ENCODE measurements around the gene ADGRE2.
"Not testable (repeated sequence)": the region's sequence is repeated elsewhere in the genome, so short reads cannot be mapped to it uniquely, and the experiment has no call there.

The ADGRE2 gene

GRCh38 chr19:14783410-14783998, 5.1 kb upstream of the ADGRE2 start:
- DNase-seq, H3K9me3 Mint-ChIP-seq, ATAC-seq, H3K4me3 Mint-ChIP-seq, H3K27ac Mint-ChIP-seq: not testable (repeated sequence)
- peaks cover 28% of the 10 kb centered on the region for H3K4me1 Mint-ChIP-seq
- H3K27me3 Mint-ChIP-seq = peaks cover 53% of the 10 kb centered on the region

- Mint-ChIP-seq H3K27me3 (peaks cover 60% of the 10 kb centered on the region), H3K4me1 (peaks cover 28% of the 10 kb centered on the region), H3K4me3 (no peak overlapping the region), H3K27ac (peak overlapping the region in 1 of 2 donors; percentile 59), H3K9me3 (no peaks in the 10 kb centered on the region)
- no peak for ATAC-seq
- no peak for DNase-seq
Measured at GRCh38 chr19:14782626-14783409, 4.5 kb upstream of the ADGRE2 start.

- Mint-ChIP-seq H3K4me1 (peaks cover 28% of the 10 kb centered on the region), H3K27me3 (peaks cover 69% of the 10 kb centered on the region)
- H3K9me3 Mint-ChIP-seq, H3K27ac Mint-ChIP-seq, ATAC-seq, DNase-seq, H3K4me3 Mint-ChIP-seq: not testable (repeated sequence)
Measured at GRCh38 chr19:14781713-14782536, 3.6 kb upstream of the ADGRE2 start.

- H3K27me3 Mint-ChIP-seq = peaks cover 71% of the 10 kb centered on the region
- not testable (repeated sequence) for DNase-seq, H3K4me3 Mint-ChIP-seq, H3K9me3 Mint-ChIP-seq, H3K27ac Mint-ChIP-seq, ATAC-seq
- peaks cover 29% of the 10 kb centered on the region for H3K4me1 Mint-ChIP-seq
Measured at GRCh38 chr19:14780622-14781225, 2.4 kb upstream of the ADGRE2 start.

GRCh38 chr19:14779151-14779550, 791 bp upstream of the ADGRE2 start:
- H3K27me3 Mint-ChIP-seq = peaks cover 65% of the 10 kb centered on the region
- no peak overlapping the region for H3K4me3 Mint-ChIP-seq
- ATAC-seq = no peak
- no peaks in the 10 kb centered on the region for H3K9me3 Mint-ChIP-seq
- no peak overlapping the region for H3K27ac Mint-ChIP-seq
- peaks cover 21% of the 10 kb centered on the region for H3K4me1 Mint-ChIP-seq
- DNase-seq = no peak

- Mint-ChIP-seq H3K27me3 (peaks cover 69% of the 10 kb centered on the region), H3K4me1 (peaks cover 21% of the 10 kb centered on the region)
- not testable (repeated sequence) for H3K9me3 Mint-ChIP-seq, DNase-seq, ATAC-seq, H3K27ac Mint-ChIP-seq, H3K4me3 Mint-ChIP-seq
Measured at GRCh38 chr19:14777645-14778044, 715 bp downstream of the ADGRE2 start.

GRCh38 chr19:14775869-14776586, 2.3 kb downstream of the ADGRE2 start:
- peak overlapping the region; percentile 6 to 82 for H3K27ac Mint-ChIP-seq
- H3K9me3 Mint-ChIP-seq = no peaks in the 10 kb centered on the region
- H3K4me3 Mint-ChIP-seq = peak overlapping the region; percentile 57 to 72

GRCh38 chr19:14775326-14775725, 3.0 kb downstream of the ADGRE2 start:
- ATAC-seq, H3K27ac Mint-ChIP-seq, DNase-seq, H3K9me3 Mint-ChIP-seq: not testable (repeated sequence)
- Mint-ChIP-seq H3K4me1 (peaks cover 21% of the 10 kb centered on the region), H3K27me3 (peaks cover 63% of the 10 kb centered on the region), H3K4me3 (peak overlapping the region in 1 of 2 donors; percentile 72)

More at GRCh38 chr19:14775869-14776586, 2.3 kb downstream of the ADGRE2 start:
- no peak for ATAC-seq
- H3K4me1 Mint-ChIP-seq = peaks cover 21% of the 10 kb centered on the region
- DNase-seq = no peak
- peaks cover 69% of the 10 kb centered on the region for H3K27me3 Mint-ChIP-seq

GRCh38 chr19:14774373-14774772, 4.0 kb downstream of the ADGRE2 start:
- no peak overlapping the region for H3K27ac Mint-ChIP-seq
- H3K27me3 Mint-ChIP-seq = peaks cover 60% of the 10 kb centered on the region
- no peak for DNase-seq
- no peaks in the 10 kb centered on the region for H3K9me3 Mint-ChIP-seq
- H3K4me1 Mint-ChIP-seq = peaks cover 21% of the 10 kb centered on the region
- H3K4me3 Mint-ChIP-seq = no peak overlapping the region
- ATAC-seq = no peak

GRCh38 chr19:14773722-14774121, 4.6 kb downstream of the ADGRE2 start:
- peaks cover 53% of the 10 kb centered on the region for H3K27me3 Mint-ChIP-seq
- ATAC-seq = not testable (repeated sequence)

GRCh38 chr19:14772995-14773394, 5.4 kb downstream of the ADGRE2 start:
- no peak overlapping the region for H3K27ac Mint-ChIP-seq
- H3K4me1 Mint-ChIP-seq = peaks cover 21% of the 10 kb centered on the region
- no peak overlapping the region for H3K4me3 Mint-ChIP-seq
- DNase-seq (no peak), ATAC-seq (no peak)
- H3K27me3 Mint-ChIP-seq = peaks cover 46% of the 10 kb centered on the region
- no peaks in the 10 kb centered on the region for H3K9me3 Mint-ChIP-seq

More at GRCh38 chr19:14773722-14774121, 4.6 kb downstream of the ADGRE2 start:
- not testable (repeated sequence) for H3K9me3 Mint-ChIP-seq, H3K4me3 Mint-ChIP-seq, DNase-seq, H3K27ac Mint-ChIP-seq
- peaks cover 21% of the 10 kb centered on the region for H3K4me1 Mint-ChIP-seq

- H3K9me3 Mint-ChIP-seq = no peaks in the 10 kb centered on the region
- H3K4me3 Mint-ChIP-seq = no peak overlapping the region
- peaks cover 21% of the 10 kb centered on the region for H3K4me1 Mint-ChIP-seq
- H3K27ac Mint-ChIP-seq = no peak overlapping the region
- no peak for DNase-seq
- H3K27me3 Mint-ChIP-seq = peaks cover 41% of the 10 kb centered on the region
- ATAC-seq = no peak
Measured at GRCh38 chr19:14772467-14772866, 5.9 kb downstream of the ADGRE2 start.

- H3K27me3 Mint-ChIP-seq = peaks cover 29% of the 10 kb centered on the region
- H3K9me3 Mint-ChIP-seq = no peaks in the 10 kb centered on the region
- no peak overlapping the region for H3K27ac Mint-ChIP-seq
Measured at GRCh38 chr19:14770944-14771839, 7.2 kb downstream of the ADGRE2 start.

GRCh38 chr19:14770136-14770535, 8.2 kb downstream of the ADGRE2 start:
- Mint-ChIP-seq H3K4me1 (no peaks in the 10 kb centered on the region), H3K4me3 (no peak overlapping the region), H3K9me3 (no peaks in the 10 kb centered on the region), H3K27ac (no peak overlapping the region), H3K27me3 (peaks cover 29% of the 10 kb centered on the region)
- no peak for DNase-seq
- no peak for ATAC-seq

More at GRCh38 chr19:14770944-14771839, 7.2 kb downstream of the ADGRE2 start:
- Mint-ChIP-seq H3K4me3 (no peak overlapping the region), H3K4me1 (peaks cover 10% of the 10 kb centered on the region)
- ATAC-seq (no peak), DNase-seq (no peak)
